ENCODE results near the gene CDC37.

DNA sequence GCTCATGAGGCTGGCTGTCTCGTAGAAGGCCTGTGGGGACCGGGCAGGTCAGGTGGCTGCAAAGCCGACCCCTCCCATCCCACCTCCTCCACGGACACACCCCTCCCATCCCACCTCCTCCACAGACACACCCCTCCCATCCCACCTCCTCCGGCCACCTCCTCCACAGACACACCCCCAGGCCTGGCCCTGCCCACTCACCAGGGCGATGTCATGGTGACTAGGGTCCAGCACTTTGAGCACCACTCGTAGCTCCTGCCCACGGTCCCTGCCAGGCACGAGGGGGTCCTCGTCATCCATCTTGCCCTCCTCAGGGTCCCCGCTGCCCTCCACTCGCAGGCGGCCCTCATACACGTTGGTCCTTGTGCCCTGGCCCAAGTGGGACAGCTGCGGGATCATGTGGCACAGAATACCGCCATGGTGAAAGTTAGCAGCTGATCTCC, 41.8 kb downstream of the CDC37 start:
- TF ChIP-seq POLR2A (IDR thresholded peaks at IDR 0.05) (no peak), POLR2AphosphoS5 (IDR thresholded peaks at IDR 0.05) (no peak), EP300 (IDR thresholded peaks at IDR 0.05) (no peak)
- TF ChIP-seq, protein P1, sequence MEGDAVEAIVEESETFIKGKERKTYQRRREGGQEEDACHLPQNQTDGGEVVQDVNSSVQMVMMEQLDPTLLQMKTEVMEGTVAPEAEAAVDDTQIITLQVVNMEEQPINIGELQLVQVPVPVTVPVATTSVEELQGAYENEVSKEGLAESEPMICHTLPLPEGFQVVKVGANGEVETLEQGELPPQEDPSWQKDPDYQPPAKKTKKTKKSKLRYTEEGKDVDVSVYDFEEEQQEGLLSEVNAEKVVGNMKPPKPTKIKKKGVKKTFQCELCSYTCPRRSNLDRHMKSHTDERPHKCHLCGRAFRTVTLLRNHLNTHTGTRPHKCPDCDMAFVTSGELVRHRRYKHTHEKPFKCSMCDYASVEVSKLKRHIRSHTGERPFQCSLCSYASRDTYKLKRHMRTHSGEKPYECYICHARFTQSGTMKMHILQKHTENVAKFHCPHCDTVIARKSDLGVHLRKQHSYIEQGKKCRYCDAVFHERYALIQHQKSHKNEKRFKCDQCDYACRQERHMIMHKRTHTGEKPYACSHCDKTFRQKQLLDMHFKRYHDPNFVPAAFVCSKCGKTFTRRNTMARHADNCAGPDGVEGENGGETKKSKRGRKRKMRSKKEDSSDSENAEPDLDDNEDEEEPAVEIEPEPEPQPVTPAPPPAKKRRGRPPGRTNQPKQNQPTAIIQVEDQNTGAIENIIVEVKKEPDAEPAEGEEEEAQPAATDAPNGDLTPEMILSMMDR (IDR thresholded peaks at IDR 0.05) = no peak

All from upper lobe of left lung (tissue), 4 donors.